Jurkat, Clone E6-1 (cell line): ENCODE data around the gene DDX20.
"Not testable (repeated sequence)": the region's sequence is repeated elsewhere in the genome, so short reads cannot be mapped to it uniquely, and the experiment has no call there.

Source experiments
- DNase-seq: peaks from one replicate; pipeline ENCODE4 v3.0.0-alpha.2; 2011; ENCODE audit warnings: low read depth, low spot score
- H3K4me3 ChIP-seq: 2 replicates; pipeline ENCODE4 v1.5.1; 2011; ENCODE audit warnings: mild to moderate bottlenecking, low read length, control low read depth, moderate library complexity

The DDX20 gene

DNA sequence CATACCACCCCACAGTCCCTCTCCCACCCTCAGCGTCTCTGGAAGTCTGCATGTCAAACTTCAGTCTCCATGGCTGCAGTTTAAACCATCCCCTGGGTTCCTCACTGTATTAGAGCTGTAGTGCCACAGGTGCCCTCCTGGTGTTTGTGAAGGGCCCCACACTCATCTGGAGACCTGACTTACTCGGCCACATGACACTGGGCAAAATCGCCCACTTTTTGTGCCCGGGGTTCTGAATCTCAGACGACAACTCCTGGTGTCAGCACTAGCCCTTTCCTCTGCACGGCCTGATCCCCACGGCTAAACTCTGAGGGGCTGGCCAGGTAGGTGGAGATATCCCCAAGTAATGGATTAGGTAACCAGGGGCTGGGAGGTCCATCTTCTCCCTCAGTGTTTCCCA is 23.0 kb upstream of the DDX20 start:
- H3K4me3 ChIP-seq: no peak overlapping the region
- DNase-seq: no peak

DNA sequence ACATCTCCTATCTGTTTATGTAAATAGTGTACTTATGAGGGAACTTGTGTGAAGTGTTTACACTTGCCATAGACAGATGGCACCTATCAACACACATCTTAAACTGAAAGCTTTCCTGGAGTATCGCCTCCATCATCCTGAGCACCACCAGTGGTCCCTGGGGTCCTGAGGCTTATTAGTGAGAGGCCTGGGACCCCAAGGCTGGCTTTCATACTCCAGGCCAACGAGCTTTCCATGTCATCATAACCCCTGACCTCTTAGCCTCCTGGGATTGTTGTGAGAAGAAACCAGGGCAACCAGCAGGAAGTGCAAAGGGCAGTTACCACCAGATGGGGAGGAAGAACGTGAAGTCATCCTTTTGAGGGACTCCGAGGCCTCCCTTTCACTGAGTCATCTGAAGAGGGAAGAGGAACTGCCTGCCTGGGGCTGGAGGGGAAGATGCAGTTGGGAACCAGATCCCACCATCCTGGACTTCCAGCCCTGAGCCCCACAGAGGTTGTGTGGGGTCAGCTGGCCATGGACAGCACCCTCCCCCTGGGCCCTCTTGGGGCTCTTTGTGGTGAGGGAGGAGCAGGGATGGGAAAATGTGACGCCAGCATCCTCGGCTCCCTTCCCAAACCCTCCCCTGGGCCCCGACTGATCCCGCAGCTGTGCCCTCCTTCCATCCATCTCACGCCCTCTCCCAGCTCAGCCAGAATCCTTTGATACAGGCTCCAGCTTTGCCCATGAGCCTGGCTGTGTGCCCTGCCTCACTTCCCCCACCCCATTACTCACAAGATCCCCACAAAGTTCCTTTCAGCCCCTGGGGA is 22.3 kb upstream of the DDX20 start:
- H3K4me3 ChIP-seq: no peak overlapping the region
- no peak for DNase-seq

DNA sequence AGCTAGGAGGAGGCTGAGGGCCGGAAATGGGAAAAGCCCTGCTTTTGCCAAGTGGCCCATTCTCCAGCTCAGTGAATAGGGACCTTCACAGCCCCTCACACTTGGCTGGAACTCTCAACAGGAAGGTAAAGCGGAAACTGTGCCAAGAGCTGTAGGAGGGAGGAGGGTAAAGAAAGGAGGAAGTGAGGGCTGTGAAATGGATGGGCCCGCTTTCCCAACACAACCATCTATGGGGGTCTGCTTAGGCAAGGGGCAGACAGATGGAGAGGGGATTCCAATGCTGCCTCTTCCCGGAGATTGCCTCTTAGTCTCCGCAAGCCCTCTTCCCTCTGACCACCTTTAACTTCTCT is 21.7 kb upstream of the DDX20 start:
- H3K4me3 ChIP-seq: no peak overlapping the region
- DNase-seq: no peak

DNA sequence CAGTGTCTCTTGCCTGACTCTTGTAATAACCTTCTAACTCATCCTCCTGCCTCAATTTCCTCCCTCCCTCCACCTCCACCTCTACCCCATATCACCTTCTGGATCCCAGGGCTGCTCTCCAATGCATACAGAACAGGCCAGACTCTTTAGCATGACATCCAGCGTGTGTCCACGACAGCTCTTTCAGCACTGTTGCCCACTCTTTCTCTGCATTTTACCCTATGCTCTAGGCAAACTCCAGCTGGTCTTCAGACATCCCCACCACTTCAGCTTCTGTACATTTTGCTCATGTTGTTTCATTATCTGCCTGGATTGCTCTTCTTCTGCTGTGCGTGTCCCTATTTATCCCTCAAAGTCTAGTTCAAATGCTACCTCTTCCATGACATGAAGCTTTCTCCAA is 21.3 kb upstream of the DDX20 start:
- H3K4me3 ChIP-seq: no peak overlapping the region
- no peak for DNase-seq

DNA sequence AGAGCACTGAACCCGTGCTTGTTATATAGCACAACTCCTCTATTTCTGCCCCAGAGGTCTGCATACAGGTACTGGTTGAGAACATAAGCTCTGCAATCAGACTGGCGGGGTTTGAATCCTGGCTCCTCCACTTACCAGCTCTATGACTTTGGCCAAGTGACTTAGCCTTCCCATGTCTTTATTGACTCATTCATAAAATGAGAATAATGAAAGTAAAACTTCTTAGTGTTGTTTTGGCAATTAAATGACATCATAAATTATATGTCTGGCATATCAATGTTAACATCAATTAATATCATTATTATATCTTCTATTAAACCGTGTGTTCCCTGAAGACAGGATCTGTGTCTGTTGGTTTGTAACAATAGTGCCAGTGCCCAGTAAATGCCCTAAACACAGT is 20.8 kb upstream of the DDX20 start:
- no peak for DNase-seq
- H3K4me3 ChIP-seq: no peak overlapping the region

DNA sequence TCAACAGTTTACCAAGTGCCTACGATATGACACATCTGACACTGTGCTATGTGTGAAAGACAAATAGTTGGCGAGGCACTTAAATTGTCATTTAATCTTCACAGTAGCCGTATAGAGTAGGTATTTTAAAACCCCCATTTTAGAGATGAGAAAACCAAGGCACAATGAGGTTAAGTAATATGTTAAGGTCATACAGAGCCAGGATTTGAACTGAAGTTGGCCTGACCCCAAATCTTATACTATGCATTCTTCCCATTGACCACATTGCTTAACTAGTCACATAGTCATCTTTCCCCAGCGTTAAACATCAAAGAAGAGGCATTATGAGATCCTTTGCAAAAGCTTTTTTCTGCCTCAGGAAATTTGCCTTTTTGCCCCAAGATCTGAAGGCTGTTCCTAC is 20.4 kb upstream of the DDX20 start:
- no peak for DNase-seq
- no peak overlapping the region for H3K4me3 ChIP-seq

DNA sequence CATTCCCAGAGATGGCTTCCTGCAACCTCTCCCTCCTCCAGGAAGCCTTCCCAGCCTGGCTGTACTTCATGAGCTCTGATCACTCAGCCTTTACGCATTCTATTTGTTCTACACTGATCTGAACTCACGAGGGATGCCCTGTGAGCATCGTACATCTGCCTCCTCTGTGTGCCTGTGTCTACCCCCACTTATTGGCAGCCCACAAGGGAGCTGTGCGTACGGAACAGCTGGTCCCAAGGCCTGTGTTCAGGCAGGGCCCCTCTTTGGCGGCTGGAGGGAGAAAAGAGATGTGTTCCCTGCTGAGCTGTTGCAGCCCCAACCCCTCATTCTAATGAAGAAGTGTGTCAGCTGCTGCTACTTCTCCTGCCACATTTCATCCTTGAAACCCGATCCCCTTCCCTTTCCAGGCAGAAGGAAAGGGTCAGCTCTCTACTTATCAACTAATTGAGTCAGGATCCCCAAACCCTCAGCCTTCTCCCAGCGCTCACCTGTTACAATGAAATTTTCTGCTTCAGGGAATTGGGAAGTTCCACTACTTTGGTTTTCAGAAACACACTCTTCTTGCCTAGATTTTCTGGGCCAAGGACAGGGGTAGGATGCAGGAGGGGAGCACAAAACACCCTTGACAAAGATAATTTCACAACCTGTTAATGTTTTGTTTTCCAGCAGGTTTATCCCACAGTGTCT is 19.7 kb upstream of the DDX20 start:
- no peak for DNase-seq
- H3K4me3 ChIP-seq: no peak overlapping the region

DNA sequence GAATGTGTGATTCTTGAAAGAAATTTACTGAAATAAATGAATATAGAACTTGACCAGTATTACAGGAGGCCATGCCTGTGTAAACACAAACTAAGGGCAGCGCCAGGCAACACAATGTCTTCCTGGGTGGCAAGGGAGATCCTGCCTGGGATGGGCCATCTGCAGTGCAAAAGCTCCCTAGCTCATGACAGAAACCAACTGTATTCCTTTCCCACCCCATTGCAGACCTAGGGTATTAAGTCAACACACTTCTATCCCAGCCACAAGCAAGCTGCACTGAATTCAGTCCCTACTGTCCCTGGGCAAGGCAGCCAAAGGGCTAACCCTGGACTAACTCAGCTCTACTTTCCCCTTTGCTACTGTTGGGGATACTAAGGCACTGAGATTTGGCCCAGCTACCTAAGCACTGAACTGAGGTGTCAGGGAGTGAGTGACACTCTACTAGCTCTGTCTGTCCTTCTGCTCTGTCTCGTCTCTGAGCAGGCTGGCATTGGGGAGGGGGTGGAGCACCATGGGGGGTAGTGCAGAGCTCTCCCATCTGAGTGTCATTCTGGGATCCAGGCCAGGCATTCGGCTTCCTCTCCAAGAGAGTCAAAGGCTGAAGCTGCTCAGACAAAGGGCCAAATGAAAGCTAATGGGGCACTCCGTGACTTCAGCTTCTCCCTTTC is 19.0 kb upstream of the DDX20 start:
- no peak for DNase-seq
- H3K4me3 ChIP-seq: no peak overlapping the region

DNA sequence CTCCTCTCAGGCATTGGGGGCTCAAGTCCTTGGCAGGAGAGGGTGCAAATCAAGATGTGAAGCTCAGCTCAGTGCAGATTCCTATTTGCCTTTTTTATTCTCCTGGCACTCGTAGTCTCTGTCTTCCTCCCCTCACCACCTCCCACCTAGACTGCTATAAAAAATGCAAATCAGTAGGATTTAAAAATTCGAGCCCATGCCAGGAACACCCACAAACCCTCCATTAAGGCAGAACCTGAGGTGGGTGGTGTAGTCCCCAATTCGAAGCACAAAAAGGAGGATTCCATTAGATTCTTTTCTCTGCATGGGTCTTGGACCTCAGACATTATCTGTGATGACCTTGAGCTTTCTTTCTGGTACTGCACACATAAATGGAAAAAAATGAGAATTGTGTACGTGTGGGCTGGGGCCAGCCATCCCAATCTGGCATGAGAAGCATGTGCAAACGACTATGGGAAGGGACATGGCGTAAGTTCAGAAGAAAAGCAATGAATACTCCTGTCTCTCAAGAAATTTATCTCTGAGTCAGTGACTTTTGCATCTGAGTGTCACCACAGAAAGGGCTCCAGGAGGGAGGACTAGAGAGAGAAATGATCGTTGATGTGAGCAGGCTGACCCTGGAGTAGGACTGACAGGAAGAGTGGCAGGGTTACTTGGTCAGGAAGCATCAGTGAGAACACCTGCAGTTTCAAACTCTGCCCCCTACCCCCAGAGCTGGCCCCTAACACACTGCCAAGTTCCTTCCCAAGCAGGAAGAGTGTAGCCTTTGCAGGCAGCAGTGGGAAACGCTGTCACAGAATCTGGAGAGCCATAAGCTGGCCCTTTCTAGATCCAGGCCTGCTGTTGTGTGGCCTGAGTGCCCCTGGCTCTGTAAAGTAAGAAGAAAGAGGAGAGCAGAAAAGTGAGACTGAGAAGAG is 18.2 kb upstream of the DDX20 start:
- DNase-seq: no peak
- H3K4me3 ChIP-seq: peak overlapping the region; percentile 61

DNA sequence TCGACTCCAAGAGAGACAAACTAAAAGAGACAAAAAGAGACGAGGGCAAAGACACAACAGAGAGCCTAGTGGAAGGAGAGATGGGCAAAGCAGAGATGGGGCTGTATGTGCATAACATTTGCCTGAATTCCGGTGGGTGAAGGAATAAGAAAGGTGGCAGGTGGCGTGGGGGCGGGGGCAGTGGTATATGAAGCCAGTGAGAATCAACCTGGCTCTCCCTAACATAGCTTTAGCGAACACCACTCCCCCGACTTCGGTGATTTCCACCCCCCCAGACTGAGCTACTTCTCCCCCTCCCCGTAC is 17.6 kb upstream of the DDX20 start:
- peak overlapping the region; percentile 61 for H3K4me3 ChIP-seq
- no peak for DNase-seq

DNA sequence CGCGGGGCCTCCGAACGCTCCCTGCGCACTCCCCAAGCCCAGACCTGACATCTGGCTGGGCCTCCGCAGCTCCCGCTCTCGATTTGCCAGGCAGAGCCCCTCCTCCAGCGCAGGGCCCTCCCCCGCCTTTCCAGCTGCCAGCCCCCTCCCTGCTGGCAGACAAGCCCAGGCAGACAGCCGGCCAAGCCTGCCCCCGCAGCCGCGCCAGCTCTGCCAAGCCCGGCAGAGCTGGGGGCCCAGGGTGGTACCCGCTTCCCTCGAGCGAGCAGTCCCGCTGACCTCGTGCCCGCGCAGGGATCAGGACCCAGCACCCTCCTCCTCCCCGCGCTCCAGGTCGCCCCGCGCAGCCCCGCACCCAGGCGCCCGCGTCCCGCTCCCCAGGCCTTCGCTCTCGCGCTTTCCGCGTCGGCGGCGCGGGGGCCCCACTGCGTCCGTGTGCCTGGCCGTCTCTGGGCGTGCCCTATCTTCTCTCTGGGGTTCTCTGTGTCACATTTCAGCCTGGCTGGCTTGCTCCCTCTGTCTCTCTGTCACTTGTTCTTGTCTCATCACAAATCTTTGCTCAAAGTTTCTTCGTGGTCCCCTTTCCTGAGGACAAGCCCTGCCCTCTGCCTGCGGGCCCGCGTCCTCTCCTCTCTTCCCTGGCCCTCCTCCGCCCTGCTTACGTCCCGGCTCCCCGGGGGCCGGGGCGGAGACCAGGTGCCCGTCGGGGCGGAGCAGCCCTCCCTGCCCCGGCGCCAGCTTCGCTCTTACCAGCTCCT is 17.1 kb upstream of the DDX20 start:
- peak overlapping the region; percentile 61 for H3K4me3 ChIP-seq
- peak; percentile 38 for DNase-seq

DNA sequence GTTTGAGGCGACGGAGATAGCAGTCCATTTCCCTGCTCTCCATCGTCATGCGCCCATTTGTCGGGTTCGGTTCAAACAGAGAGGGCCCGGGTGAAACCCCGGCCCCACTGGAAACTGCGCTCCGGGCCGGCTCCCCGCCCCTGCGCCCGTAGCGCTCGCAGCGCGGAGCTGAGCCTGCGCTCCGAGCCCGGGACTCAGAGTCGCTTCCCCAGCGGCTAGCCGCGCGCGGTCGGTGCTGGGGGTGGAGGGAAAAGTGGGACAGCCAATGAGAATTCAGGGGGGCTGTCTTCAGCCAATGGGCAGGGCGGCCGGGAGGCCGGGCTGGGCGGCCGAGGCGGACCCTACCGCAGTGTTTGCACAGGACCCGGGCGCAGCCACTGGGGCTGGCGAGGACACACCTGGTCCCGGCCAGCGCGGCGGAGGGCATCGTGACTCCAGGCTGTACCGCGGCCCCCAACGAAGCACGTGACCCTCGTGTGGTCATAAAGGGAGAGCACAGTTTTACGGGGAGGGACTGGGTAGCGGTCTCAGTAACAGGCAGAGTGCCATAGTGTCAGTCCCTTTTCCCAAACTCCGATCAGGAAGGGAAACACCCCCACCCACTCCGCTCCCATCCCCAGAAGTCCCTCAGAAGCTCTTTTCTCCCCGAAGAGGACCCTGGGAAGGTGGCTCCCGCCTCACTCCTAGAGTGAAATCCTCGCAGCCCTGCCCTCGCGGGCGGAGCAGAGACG is 16.3 kb upstream of the DDX20 start, which contains the start of gene INKA2:
Gene INKA2 (minus strand): TSS at position 202 of the 731 bp plus-strand sequence. CDS start 153 bp downstream, at position 49.
- peak within 1 kb of the TSS; percentile 61 for H3K4me3 ChIP-seq
- DNase-seq: peak; percentile 46

DNA sequence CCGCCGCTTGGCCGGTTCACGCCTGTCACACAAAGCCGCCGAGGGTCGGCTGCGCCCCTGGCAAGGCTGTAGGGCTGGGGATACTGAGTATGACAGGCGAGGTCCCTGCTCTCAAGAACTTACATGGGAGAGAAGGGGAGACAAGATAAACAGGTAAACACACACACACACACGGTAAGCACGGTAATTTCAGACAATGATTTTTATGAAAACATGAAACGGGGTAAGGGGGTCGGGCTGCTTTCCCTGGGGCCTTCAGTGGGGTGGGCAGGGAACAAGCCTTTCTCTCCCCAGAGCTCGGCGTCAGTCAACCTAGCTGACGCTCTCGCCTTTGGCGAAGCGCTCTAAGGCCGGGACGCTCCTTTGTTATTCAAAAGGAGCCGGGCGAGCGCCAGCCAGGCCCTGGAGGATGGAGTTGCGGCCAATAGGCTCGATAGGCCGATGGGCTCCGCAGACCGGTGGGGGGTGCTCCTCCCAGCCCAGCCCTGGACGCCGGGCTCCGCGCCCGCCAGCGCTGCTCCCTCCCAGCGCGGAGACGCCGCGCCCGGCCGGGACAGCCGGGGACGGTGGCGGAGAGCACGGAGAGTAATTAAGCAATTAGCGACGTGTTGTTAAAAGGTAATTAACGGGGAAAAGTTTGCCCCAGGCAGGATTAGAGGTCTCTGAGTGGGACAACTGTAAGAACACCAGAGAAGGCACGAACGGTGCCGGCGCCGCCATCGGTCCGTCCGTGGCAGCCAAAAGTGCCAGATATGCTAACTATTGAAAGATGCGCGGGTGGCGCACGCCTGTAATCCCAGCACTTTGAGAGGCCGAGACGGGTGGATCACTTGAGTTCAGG is 15.6 kb upstream of the DDX20 start:
- DNase-seq: no peak

DNA sequence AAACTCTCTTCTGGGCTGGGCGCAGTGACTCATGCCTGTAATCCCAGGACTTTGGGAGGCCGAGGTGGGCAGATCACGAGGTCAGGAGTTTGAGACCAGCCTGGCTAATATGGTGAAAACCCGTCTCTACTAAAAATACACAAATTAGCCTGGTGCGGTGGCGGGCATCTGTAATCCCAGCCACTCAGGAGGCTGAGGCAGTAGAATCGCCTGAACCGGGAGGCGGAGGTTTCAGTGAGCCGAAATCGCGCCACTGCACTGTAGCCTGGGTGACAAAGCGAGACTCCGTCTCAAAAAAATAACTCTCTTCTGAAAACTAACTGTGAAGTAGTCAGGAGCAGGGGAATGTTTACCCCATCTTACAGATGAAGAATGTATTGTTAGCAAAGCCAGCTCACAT is 13.4 kb upstream of the DDX20 start:
- not testable (repeated sequence) for H3K4me3 ChIP-seq, DNase-seq

More for the DNA sequence above, 15.6 kb upstream of the DDX20 start:
- H3K4me3 ChIP-seq: peak overlapping the region; percentile 61

DNA sequence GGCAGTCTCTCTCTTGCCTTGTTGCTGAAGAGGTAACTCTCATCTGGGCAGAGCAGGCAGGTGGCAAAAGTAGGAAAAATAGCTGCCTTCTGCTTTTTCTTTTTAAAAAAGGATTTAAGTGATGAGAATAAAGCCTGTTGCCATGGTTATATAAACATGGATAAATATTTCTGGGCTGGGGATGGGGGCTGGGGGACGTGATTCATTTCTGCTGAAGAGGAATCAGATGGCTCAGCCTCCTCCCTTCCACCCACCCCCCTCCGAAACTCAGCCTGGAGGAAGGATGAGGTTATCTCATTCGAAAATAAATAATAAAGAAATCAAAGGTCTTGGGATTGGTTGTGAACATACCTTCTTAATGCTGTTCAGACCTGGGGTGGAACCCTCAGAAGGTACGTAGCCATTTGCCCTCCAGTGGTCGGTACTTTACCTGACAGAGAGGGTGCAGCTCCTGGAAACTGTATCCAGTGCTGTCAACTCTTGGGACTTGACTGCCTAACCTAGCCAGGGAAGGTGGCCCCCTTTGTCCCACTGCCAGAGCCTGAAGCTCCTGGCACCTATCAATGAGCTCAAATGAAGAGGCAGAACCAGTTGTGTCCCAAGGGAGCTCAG is 12.7 kb upstream of the DDX20 start:
- H3K4me3 ChIP-seq: no peak overlapping the region
- no peak for DNase-seq

DNA sequence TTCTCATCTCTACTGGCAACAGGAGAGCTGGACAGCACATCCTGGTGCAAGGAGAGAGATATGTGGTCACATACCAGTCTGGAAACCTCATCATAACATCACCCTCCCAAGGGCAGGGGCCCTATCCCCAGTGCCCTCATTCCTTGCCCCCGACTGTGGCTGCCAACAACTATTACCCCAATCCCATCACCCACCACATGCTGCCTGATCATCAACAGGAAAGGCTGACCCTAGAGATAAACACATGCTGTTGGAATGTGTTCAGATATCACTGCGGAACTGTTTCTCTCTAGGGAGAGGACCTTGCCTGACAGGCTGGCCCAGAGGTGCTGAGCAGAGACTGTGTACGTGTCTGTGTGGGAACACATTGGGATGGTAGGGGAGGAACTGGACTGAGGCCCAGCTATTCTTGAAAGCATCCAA is 12.0 kb upstream of the DDX20 start:
- no peak for DNase-seq
- H3K4me3 ChIP-seq: no peak overlapping the region
